Naive thymus-derived CD8-positive, alpha-beta T cell (primary cell): Measurements from ENCODE around the gene ADCY4. TPM values are rescaled to one million over a fixed set of nuclear protein-coding genes. Genes with fewer than 3 reads are reported as not detected.

Experiments used
- ATAC-seq, 2 donors: fragments of 150-1000 bp; cut with Tn5 transposase in 1 of 2; sonication (Bioruptor Pico), chemical (Tn5 transposase) in 1 of 2; 1 replicate in 1 of 2; 2 replicates in 1 of 2; pipeline ENCODE4 v1.10.0; 2021; ENCODE audit warnings: mild to moderate bottlenecking in 2 of 2, moderate library complexity in 2 of 2
- POLR2A ChIA-PET: fragments of 350-600 bp; sonication (Branson Sonifier 250); formaldehyde crosslinking; loops from one replicate; lab custom pipeline; 2021; ENCODE audit warnings: antibody characterized with exemption; lab: Charles Lee
- DNase-seq, 10 donors: peaks; one replicate each; pipeline versions ENCODE4 v3.0.0 to v3.0.0-alpha.2; 2020 to 2022
- H3K27ac Mint-ChIP-seq, 10 donors: one replicate each; pipeline ENCODE4 v1.8.0; 2020 to 2022; ENCODE audit warnings: mild to moderate bottlenecking in 10 of 10, mixed read lengths in 10 of 10, moderate library complexity in 4 of 10, inconsistent platforms in 1 of 10
- H3K27me3 Mint-ChIP-seq, 5 donors: one replicate each; pipeline ENCODE4 v1.8.0; 2021 to 2022; ENCODE audit warnings: mixed read lengths in 5 of 5
- H3K36me3 Mint-ChIP-seq, 3 donors: one replicate each; pipeline ENCODE4 v1.8.0; 2020 to 2022; ENCODE audit warnings: mixed read lengths in 3 of 3, mild to moderate bottlenecking in 2 of 3, inconsistent platforms in 1 of 3
- H3K4me1 Mint-ChIP-seq, 4 donors: one replicate each; pipeline ENCODE4 v1.8.0; 2021 to 2022; ENCODE audit warnings: mixed read lengths in 4 of 4
- H3K4me3 Mint-ChIP-seq, 10 donors: one replicate each; pipeline ENCODE4 v1.8.0; 2020 to 2022; ENCODE audit warnings: mild to moderate bottlenecking in 10 of 10, mixed read lengths in 10 of 10, moderate library complexity in 6 of 10, inconsistent platforms in 1 of 10
- H3K9me3 Mint-ChIP-seq, 9 donors: one replicate each; pipeline ENCODE4 v1.8.0; 2020 to 2022; ENCODE audit warnings: mixed read lengths in 9 of 9, mild to moderate bottlenecking in 3 of 9, inconsistent platforms in 1 of 9, moderate library complexity in 1 of 9
- polyA plus RNA-seq, 3 donors: library from polyadenylated mRNA; unstranded; fragments of 300-500 nt; fragmentation: Illumina TruSeq; gene quantifications; one replicate each; pipeline ENCODE4 v1.2.3, GENCODE V29; 2021
- total RNA-seq, 8 experiments: library from RNA in 2 of 8; stranded (reverse) in 2 of 8; gene quantifications; one replicate each; pipeline ENCODE4 v1.2.3 and lab custom pipeline; 2021 to 2026

ADCY4 gene
- total and polyA plus RNA-seq, 5 experiments from 2014 or later: 0.08 to 4.7 (median 0.28) TPM

GRCh38 chr14:24277606-24278321, 57.1 kb downstream of the ADCY4 start:
- POLR2A ChIA-PET: interaction anchor here (0.9 to 1.0 kb wide), 2 partner anchors 20 to 54 kb away, joined by 3 read pairs; no protein-coding TSS in a partner anchor
- Mint-ChIP-seq H3K27ac (peak overlapping the region in 8 of 10 donors; percentile 11 to 88 (median 60)), H3K4me1 (peaks cover 32 to 71% (median 49%) of the 10 kb centered on the region in 4 donors), H3K27me3 (no peaks in the 10 kb centered on the region), H3K4me3 (peak overlapping the region in 3 of 10 donors; percentile 24 to 40 (median 32)), H3K36me3 (no peaks in the 10 kb centered on the region), H3K9me3 (no peaks in the 10 kb centered on the region)
- ATAC-seq: no peak
- no peak for DNase-seq

GRCh38 chr14:24277071-24277470, 57.8 kb downstream of the ADCY4 start:
- ATAC-seq (no peak), DNase-seq (no peak)
- Mint-ChIP-seq H3K27me3 (no peaks in the 10 kb centered on the region), H3K4me1 (peaks cover 37 to 78% (median 56%) of the 10 kb centered on the region in 4 donors), H3K36me3 (no peaks in the 10 kb centered on the region), H3K9me3 (no peaks in the 10 kb centered on the region), H3K27ac (peak overlapping the region in 6 of 10 donors; percentile 46 to 81 (median 62)), H3K4me3 (peak overlapping the region in 2 of 10 donors; percentile 3 to 45)
- POLR2A ChIA-PET: interaction anchor here (1.0 to 1.5 kb wide), 2 partner anchors 14 to 20 kb away, joined by 3 read pairs; no protein-coding TSS in a partner anchor

- ATAC-seq (peak in 1 of 2 donors; percentile 2), DNase-seq (peak in 6 of 10 donors; percentile 12 to 42 (median 26))
- Mint-ChIP-seq H3K4me1 (peaks cover 36 to 69% (median 59%) of the 10 kb centered on the region in 4 donors), H3K9me3 (no peaks in the 10 kb centered on the region), H3K27me3 (no peaks in the 10 kb centered on the region), H3K27ac (peak overlapping the region; percentile 27 to 100 (median 98)), H3K4me3 (peak overlapping the region in 7 of 10 donors; percentile 0 to 40 (median 2)), H3K36me3 (peaks cover 0 to 1% (median 0%) of the 10 kb centered on the region in 3 donors)
- POLR2A ChIA-PET: interaction anchor here (0.9 to 1.8 kb wide), 3 partner anchors 26 to 160 kb away, joined by 3 to 7 read pairs (median 4); partner anchors contain the start of genes DCAF11, NOP9, NRL and TINF2
These were observed 60.7 kb downstream of the ADCY4 start for GRCh38 chr14:24274101-24274543.

GRCh38 chr14:24273422-24273998, 61.4 kb downstream of the ADCY4 start:
- Mint-ChIP-seq H3K27ac (peak overlapping the region in 9 of 10 donors; percentile 78 to 100 (median 98)), H3K36me3 (peaks cover 0 to 5% (median 0%) of the 10 kb centered on the region in 3 donors), H3K27me3 (no peaks in the 10 kb centered on the region), H3K4me1 (peaks cover 33 to 63% (median 53%) of the 10 kb centered on the region in 4 donors), H3K4me3 (peak overlapping the region in 4 of 10 donors; percentile 2 to 36 (median 10)), H3K9me3 (no peaks in the 10 kb centered on the region)
- ATAC-seq: no peak
- POLR2A ChIA-PET: interaction anchor here (0.7 to 1.8 kb wide), 4 partner anchors 27 to 159 kb away, joined by 3 to 7 read pairs (median 4); partner anchors contain the start of genes DCAF11, NOP9, NRL and TINF2
- peak in 1 of 10 donors; percentile 26 for DNase-seq

GRCh38 chr14:24272467-24272866, 62.4 kb downstream of the ADCY4 start:
- peak overlapping the region; percentile 92 to 100 (median 98) for H3K27ac Mint-ChIP-seq
- H3K36me3 Mint-ChIP-seq: peaks cover 0 to 12% (median 2%) of the 10 kb centered on the region in 3 donors
- DNase-seq (no peak), ATAC-seq (no peak)
- peak overlapping the region in 9 of 10 donors; percentile 17 to 93 (median 89) for H3K4me3 Mint-ChIP-seq
- peaks cover 30 to 53% (median 45%) of the 10 kb centered on the region in 4 donors for H3K4me1 Mint-ChIP-seq
- POLR2A ChIA-PET: interaction anchor here (1.0 to 4.1 kb wide), 14 partner anchors 8 to 169 kb away, joined by 3 to 63 read pairs (median 9); partner anchors contain the start of genes CHMP4A, DCAF11, DHRS1 and IPO4
- no peaks in the 10 kb centered on the region for H3K27me3 Mint-ChIP-seq
- H3K9me3 Mint-ChIP-seq: no peaks in the 10 kb centered on the region

- Mint-ChIP-seq H3K4me1 (peaks cover 31 to 48% (median 42%) of the 10 kb centered on the region in 4 donors), H3K27ac (peak overlapping the region; percentile 92 to 100 (median 98)), H3K9me3 (no peaks in the 10 kb centered on the region), H3K4me3 (peak overlapping the region; percentile 78 to 94 (median 90)), H3K27me3 (no peaks in the 10 kb centered on the region), H3K36me3 (peaks cover 0 to 18% (median 6%) of the 10 kb centered on the region in 3 donors)
- ATAC-seq (no peak), DNase-seq (no peak)
- POLR2A ChIA-PET: interaction anchor here (0.7 to 4.1 kb wide), 26 partner anchors 9 to 986 kb away, joined by 3 to 63 read pairs (median 6); partner anchors contain the start of genes CBLN3, CHMP4A, DCAF11 and DHRS1
These were observed 63.0 kb downstream of the ADCY4 start for GRCh38 chr14:24271834-24272263.

GRCh38 chr14:24271134-24271833, 63.6 kb downstream of the ADCY4 start, which contains the start of gene RABGGTA:
RABGGTA (minus strand) TSS chr14:24271597; CDS start chr14:24271115, 482 bp downstream.
- DNase-seq (peak; percentile 87 to 98 (median 94)), ATAC-seq (peak; percentile 86 to 91)
- Mint-ChIP-seq H3K27ac (peak within 1 kb of the TSS; percentile 92 to 100 (median 99)), H3K4me1 (peaks cover 31 to 45% (median 41%) of the 10 kb centered on the region in 4 donors), H3K36me3 (peaks cover 0 to 24% (median 10%) of the 10 kb centered on the region in 3 donors), H3K4me3 (peak within 1 kb of the TSS; percentile 78 to 94 (median 92)), H3K27me3 (no peaks in the 10 kb centered on the region), H3K9me3 (no peaks in the 10 kb centered on the region)
- POLR2A ChIA-PET: interaction anchor here (0.6 to 4.1 kb wide), 33 partner anchors 9 to 985 kb away, joined by 3 to 63 read pairs (median 5); partner anchors contain the start of genes CBLN3, CHMP4A, DCAF11 and DHRS1

GRCh38 chr14:24270537-24271133, 64.2 kb downstream of the ADCY4 start:
- peaks cover 31 to 45% (median 41%) of the 10 kb centered on the region in 4 donors for H3K4me1 Mint-ChIP-seq
- DNase-seq (peak in 1 of 10 donors; percentile 16), ATAC-seq (no peak)

GRCh38 chr14:24269910-24270536, 64.8 kb downstream of the ADCY4 start:
- H3K27me3 Mint-ChIP-seq: no peaks in the 10 kb centered on the region
- no peak for ATAC-seq
- H3K4me3 Mint-ChIP-seq: peak overlapping the region; percentile 78 to 94 (median 92)
- H3K4me1 Mint-ChIP-seq: peaks cover 31 to 45% (median 38%) of the 10 kb centered on the region in 4 donors
- DNase-seq: no peak
- H3K27ac Mint-ChIP-seq: peak overlapping the region; percentile 8 to 100 (median 98)
- POLR2A ChIA-PET: interaction anchor here (0.8 to 4.1 kb wide), 17 partner anchors 10 to 188 kb away, joined by 3 to 63 read pairs (median 7); partner anchors contain the start of genes CBLN3, CHMP4A, DCAF11 and DHRS1
- H3K36me3 Mint-ChIP-seq: peaks cover 0 to 36% (median 10%) of the 10 kb centered on the region in 3 donors
- H3K9me3 Mint-ChIP-seq: no peaks in the 10 kb centered on the region

More at GRCh38 chr14:24270537-24271133, 64.2 kb downstream of the ADCY4 start:
- Mint-ChIP-seq H3K9me3 (no peaks in the 10 kb centered on the region), H3K36me3 (peaks cover 0 to 30% (median 10%) of the 10 kb centered on the region in 3 donors), H3K27ac (peak overlapping the region; percentile 87 to 100 (median 98)), H3K27me3 (no peaks in the 10 kb centered on the region), H3K4me3 (peak overlapping the region; percentile 78 to 94 (median 92))
- POLR2A ChIA-PET: interaction anchor here (0.6 to 4.1 kb wide), 29 partner anchors 9 to 984 kb away, joined by 3 to 63 read pairs (median 5); partner anchors contain the start of genes CBLN3, CHMP4A, DCAF11 and DHRS1

GRCh38 chr14:24269368-24269767, 65.5 kb downstream of the ADCY4 start:
- ATAC-seq (no peak), DNase-seq (no peak)
- H3K36me3 Mint-ChIP-seq: peaks cover 0 to 38% (median 10%) of the 10 kb centered on the region in 3 donors
- H3K4me3 Mint-ChIP-seq: peak overlapping the region in 4 of 10 donors; percentile 24 to 32 (median 28)
- peaks cover 31 to 44% (median 37%) of the 10 kb centered on the region in 4 donors for H3K4me1 Mint-ChIP-seq
- peak overlapping the region in 3 of 10 donors; percentile 41 to 85 (median 66) for H3K27ac Mint-ChIP-seq
- no peaks in the 10 kb centered on the region for H3K27me3 Mint-ChIP-seq
- POLR2A ChIA-PET: interaction anchor here (0.6 to 4.1 kb wide), 6 partner anchors 11 to 56 kb away, joined by 3 to 63 read pairs (median 26); partner anchors contain the start of genes CHMP4A, DHRS1, GMPR2 and MDP1
- H3K9me3 Mint-ChIP-seq: no peaks in the 10 kb centered on the region
